NCI-H2196 treated with DMSO at 0.1 percent for 48 hours (cell line): ENCODE results near the gene HMGA1.
"Not testable (repeated sequence)": the region's sequence is repeated elsewhere in the genome, so short reads cannot be mapped to it uniquely, and the experiment has no call there.

Source experiments
- DNase-seq: peaks from one replicate; lab custom pipeline; 2025; ENCODE audit not compliant: unreplicated experiment; lab: John Stamatoyannopoulos, UW

Gene HMGA1

DNA sequence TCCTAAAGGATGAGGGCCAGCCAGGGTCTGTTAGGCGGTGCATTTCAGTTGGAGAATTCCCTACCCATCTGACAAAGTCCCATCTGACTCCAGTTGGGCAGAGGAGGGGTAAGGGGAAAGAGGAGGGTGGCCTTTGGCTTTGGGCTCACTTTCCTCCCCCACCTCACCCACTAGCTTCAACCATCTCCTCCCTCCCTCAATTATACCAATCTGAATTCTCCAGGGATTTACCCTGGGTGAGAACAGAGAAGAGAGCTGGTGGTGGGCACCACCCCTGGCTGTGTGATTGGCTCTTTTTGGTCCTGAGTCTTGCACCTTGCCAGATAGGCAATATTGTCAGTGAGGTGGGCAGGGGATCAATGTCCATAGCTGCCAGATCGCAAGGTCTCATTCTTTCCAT lies 3.2 kb downstream of the HMGA1 start:
- DNase-seq = no peak

DNA sequence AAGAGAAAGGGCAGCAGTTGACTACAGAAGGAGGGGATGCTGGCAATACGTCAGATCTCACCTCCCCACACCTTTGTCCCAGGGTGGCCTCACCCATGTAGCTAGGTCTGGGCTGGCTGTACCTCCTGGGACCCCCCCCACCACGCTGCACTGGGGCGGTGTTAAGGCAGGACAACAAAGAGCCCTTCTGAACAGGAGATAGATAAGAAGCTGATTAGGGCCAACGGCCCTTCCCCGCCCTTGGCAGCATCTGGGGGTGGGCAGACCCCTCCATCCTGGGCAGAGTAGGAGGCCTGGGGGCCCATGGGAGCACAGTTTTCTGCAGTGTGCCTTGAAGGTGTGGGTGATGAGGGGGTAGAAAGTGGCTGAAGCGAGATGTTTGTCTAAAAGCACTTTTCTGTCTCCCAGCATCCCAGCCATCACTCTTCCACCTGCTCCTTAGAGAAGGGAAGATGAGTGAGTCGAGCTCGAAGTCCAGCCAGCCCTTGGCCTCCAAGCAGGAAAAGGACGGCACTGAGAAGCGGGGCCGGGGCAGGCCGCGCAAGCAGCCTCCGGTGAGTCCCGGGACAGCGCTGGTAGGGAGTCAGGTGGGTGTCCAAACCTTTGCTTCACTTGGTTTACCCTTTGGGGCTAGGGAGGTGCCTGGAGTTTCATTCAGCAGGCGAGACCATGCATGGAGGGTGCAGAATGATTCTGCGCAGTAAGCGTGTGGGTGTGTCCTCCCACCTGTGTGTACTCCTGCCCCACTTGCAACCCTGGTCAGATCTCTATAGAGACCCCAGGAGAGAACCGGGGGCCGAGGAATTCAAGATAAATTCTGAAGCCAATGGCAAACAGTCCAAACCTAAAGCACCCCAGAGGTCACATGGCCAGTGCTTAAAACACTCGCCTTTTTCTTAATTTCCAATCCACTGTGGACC lies 3.9 kb downstream of the HMGA1 start:
- no peak for DNase-seq

DNA sequence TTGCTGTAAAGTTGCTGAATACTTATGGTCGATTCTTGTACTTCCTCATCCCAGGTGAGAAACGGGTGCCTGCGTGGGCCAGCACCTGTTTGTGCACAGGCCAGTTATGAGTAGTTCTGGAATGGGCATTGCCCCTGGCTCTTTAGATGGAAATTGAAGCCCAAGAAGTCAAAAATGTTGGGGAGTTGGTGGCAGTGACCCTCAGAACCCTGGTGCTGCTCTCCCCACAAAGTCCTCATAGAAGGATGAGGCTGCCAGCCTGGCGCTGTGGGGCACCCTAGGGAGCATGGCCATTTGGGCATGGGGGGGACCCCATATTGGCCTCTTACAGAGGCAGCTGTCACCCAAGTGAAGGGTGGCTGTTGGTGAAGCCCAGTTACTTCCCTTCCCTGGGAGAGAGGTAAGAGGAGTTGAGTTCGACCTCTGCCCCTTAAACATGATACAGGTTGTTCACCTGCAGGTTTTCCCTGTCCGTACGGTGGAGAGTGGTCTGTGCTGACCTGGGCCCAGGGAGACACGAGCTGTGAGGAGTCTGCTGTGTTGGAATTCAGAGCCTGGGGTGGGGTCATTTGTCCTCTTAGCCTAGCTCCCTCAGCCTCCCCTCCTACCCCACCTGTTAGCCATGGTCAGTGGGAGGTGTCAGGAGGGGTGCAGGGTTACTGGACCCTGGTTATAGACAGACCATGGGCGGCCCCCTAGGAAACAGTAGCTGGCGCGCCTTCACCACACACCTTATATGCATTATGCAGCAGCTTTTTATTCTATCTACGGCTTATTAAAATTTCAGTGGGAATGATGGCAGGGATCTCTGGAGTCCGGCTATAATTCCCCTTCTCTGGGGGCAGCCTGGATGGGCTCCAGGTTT lies 4.9 kb downstream of the HMGA1 start:
- no peak for DNase-seq

DNA sequence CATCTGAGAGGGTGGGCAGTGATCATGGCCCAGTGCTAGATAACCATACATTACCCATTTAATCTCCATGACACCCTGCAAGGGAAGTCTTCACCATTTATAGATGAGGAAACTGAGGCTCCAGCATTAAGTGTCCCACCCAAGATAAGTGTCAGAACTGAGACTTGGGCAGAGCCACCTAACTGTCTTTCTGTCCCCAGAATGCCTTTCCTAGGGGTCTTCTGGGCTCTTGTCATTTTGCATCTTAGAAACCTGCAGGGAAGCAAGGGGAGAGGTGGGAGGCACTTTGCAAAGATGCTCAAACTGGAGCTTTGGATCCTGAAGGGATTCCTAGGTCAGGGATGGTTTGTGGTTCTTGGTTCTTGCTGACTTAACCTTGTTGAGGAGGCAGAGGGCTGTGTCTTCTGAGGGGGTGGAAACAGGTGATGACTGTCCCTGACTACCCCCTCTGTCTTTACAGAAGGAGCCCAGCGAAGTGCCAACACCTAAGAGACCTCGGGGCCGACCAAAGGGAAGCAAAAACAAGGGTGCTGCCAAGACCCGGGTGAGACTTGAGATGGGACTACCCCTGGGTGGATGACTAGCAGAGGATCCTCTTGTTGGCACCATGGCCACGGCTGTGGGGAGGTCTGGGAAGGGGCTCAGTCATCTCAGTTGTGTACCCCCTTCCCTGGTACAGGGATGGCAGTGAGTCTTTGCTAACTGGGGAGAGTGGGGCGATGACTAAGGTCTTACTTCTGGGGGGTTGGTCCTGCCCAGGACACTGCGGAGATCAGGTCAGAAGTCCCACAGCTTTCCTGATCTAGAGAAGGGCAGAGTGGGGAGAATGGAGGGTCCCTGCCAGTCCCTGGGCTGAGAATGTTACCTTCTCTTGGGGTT lies 5.8 kb downstream of the HMGA1 start:
- no peak for DNase-seq

DNA sequence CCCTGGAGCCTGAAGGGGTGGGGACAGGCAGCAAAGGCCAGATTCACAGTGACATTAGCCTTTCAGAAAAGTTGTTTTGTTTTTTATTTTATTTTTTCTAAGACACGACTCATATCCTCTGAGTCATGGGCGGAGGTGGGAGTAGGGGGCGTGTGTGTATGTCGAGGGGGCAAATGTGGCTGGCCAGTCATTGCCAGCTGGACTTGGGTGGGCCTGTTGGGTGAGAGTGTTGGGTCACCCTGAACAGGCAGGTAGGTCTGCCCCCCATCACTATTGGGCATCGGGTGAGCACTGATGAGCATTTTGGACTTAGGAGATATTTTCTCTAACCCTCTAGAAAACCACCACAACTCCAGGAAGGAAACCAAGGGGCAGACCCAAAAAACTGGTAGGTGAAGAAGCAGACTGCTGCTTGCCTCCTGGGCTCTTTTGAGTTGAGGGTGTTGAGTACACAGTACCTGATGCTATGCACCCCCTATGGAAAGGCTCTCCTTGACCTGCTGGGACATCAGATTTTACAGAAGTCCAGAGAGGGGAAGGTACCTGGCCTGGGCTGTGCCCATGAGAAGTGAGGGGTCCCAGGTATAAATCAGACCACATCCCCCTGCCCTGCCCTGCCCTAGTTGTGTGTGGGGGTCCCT lies 6.6 kb downstream of the HMGA1 start:
- no peak for DNase-seq

DNA sequence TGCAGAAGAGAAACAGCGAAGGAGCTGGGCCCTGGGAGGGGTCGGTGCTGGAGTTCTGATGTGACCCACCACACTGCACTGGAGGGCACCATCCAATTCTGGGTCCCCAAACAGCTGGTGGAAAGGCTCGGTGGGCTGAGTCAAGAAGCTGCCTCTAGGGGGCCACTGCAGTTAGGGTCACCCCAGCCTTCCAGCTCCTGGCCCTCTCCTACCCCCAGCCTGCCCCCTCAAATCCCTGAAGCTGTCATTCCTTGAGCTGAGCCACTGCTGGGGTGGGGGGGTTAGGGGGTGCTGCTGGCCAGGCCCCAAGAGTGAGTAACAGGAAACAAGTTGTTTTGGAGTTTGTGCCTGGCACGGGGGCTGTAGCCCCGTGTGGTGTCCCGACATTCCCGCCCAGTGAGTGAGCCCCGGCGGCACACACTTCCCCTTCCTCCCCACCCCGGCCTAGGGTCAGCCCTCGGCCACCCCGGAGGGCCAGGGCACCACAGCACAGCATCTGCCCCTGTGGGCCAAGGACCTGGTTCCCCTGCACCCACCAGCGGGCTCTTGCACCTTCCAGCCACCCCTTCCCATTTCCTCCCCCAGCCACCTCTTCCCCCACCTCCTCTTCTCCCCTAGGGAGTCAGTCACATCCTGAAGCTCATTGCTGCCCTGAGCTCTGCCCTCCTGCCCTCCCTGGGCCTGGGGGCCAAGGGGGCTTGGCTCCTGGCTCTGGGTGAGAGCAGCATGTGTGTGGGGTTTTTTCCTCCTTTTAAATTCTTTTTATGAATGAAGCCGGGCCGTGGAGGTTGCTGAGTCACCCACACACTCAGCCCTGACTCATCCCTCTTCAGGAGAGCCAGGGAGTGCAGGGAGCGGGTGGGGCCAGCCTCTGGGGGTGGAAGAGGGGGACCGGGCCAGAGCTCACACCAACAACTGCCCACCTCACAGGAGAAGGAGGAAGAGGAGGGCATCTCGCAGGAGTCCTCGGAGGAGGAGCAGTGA lies 7.5 kb downstream of the HMGA1 start:
- no peak for DNase-seq

DNA sequence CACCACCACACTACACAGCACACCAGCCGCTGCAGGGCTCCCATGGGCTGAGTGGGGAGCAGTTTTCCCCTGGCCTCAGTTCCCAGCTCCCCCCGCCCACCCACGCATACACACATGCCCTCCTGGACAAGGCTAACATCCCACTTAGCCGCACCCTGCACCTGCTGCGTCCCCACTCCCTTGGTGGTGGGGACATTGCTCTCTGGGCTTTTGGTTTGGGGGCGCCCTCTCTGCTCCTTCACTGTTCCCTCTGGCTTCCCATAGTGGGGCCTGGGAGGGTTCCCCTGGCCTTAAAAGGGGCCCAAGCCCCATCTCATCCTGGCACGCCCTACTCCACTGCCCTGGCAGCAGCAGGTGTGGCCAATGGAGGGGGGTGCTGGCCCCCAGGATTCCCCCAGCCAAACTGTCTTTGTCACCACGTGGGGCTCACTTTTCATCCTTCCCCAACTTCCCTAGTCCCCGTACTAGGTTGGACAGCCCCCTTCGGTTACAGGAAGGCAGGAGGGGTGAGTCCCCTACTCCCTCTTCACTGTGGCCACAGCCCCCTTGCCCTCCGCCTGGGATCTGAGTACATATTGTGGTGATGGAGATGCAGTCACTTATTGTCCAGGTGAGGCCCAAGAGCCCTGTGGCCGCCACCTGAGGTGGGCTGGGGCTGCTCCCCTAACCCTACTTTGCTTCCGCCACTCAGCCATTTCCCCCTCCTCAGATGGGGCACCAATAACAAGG lies 8.5 kb downstream of the HMGA1 start:
- DNase-seq = not testable (repeated sequence)

DNA sequence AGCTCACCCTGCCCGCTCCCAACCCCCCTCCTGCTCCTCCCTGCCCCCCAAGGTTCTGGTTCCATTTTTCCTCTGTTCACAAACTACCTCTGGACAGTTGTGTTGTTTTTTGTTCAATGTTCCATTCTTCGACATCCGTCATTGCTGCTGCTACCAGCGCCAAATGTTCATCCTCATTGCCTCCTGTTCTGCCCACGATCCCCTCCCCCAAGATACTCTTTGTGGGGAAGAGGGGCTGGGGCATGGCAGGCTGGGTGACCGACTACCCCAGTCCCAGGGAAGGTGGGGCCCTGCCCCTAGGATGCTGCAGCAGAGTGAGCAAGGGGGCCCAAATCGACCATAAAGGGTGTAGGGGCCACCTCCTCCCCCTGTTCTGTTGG lies 9.1 kb downstream of the HMGA1 start:
- DNase-seq = not testable (repeated sequence)

DNA sequence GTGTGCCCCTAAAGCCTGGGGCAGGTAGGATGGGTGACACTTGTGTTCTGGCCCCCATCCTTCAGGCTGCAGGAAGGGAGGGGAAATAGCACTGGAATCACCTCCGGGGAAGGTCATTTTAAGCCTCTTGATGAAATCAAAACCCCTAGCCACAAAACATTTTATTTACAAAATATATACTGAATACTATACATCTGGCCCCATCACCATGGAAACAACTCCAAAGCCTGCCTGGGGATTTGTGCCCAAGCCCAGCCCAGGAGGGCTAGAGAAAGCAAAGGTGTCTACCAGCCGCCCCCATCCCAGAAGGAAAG lies 9.5 kb downstream of the HMGA1 start:
- no peak for DNase-seq

DNA sequence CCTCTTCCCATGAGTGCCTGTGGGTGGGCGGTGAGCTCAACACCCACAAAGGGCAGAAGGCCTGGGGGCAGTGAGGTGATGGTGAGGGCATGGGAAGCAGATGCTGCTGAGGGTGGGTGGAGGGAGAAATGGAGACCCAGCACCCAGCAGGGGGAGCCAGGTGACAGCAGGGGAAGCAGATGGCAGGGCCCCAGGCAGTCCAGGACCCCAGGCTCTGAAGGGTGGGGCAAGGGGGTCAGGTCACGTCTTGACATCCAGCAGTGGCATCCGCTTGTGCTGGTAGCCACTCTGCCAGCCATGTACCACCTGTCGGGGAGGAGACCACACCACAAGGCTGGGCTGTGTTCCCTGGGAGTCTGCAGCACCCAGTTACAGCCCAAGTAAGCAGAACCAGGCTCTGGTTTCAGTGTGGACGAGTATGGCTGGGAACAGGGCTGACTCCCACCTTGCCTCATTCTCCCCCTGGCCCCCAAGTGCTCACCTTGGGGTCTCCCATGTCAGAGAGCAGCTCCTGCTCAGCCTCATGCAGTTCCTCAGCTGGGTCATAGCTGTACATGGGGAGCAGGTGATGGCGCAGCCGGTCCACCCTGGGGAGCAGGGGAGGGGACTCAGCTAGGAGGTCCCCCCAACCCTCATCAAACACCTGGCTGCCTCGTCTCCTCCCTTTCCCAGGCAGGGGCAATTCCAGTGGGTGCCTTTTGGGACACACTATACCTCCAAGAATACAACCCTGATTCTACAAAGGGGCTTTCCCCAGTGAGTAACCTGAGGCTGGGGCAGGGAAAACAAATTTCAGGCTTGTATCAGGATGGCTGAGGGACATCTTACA lies 10.1 kb downstream of the HMGA1 start:
- no peak for DNase-seq

DNA sequence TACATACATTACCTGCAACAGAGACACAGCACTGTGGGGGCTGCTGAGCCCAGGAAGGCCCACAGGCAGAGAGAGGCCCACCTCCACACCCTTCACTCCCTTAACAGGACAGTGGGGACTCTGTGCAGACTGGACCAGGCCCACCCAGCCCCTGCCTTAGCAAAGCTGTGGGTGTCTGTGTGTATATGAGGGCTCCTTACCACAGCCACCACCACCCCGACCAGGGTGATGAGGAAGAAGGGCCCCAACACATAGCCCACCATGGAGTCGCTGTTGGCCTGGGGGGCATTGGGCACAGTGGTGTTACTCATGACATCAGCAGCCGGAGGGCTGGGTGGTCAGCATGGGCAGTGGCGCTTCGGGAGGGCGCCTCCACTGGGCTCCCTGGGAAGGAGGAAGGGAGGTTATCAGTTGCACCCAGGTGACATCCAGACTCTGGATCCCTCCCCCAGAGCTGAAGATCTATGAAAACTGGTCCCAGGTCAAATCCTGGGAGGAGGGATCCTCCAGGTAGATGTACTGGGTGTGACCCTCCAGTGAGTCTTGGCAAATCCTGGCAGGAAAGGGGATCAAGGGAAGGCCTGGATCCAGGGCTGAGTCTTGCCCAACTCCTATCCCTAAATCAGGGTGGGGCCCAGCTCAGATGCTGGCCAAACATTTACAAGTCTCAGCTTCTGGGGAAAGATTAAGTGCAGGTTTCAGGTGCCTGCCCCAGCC lies 11.0 kb downstream of the HMGA1 start:
- DNase-seq = no peak

DNA sequence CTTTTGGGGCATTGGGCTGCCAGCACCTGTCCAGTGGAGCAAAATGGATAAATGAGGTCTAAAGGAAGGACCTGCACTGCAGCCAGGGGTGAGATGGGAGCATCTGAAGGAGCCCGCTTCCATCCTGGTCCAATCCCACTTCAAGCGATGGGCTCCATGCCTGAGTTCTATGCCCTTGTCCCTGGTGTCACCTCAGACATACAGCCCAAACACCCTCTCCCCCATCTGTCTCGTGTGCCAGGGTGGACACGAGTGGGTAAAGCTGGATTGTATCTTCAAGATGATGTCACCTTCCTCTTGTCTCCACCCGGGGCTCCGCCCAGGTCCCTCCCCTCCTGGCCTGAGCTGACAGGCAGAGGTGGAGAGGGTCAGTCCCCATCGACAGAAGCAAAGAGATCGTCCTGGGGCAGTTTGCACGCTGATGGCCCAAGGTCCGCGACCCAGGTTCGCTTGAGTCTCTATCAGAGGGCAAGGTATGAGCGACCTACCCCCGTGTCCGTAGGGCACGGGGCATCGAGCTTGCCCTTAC lies 11.6 kb downstream of the HMGA1 start:
- no peak for DNase-seq

DNA sequence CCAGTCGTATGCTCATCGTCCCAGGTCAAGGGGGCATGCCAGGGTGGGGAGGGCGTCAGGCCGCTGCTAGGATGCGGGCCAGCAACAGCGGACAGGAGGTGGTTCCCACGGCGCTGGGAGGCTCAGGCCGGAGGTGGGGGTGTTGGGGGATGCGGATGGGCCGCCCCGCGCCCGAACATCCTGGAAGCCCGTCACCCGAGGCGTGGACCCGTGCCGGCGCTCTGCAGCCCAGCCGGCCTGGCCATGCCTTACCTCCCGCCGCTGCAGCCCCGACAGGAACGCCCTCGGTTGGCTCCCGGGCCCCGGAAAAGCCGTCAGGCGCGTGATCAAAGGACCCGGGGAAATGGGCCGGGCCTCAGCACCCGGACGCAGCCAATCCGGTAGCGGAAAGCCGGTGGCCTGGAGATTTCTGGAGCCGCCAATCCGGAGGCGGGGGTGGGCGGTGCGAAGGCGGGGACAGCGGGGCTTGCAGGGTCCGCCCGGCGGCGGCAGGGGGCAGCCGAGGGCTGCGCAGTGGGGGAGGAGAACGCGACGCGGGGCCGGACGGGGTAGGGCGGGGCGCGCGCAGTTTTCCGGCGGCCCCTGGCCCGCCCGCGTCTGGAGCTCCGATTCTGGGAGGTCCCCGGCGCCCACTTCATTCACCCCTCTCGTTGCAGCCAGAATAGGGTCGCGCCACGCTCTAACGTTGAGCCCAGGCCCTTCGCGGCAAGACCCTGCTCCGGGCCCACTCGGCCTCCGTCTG lies 12.2 kb downstream of the HMGA1 start, which contains the start of gene SMIM29:
TSS of gene SMIM29 (minus strand) at position 280 of the 742 bp plus-strand sequence. CDS start 1,215 bp downstream, outside the sequence.
- DNase-seq = peak; percentile 87

DNA sequence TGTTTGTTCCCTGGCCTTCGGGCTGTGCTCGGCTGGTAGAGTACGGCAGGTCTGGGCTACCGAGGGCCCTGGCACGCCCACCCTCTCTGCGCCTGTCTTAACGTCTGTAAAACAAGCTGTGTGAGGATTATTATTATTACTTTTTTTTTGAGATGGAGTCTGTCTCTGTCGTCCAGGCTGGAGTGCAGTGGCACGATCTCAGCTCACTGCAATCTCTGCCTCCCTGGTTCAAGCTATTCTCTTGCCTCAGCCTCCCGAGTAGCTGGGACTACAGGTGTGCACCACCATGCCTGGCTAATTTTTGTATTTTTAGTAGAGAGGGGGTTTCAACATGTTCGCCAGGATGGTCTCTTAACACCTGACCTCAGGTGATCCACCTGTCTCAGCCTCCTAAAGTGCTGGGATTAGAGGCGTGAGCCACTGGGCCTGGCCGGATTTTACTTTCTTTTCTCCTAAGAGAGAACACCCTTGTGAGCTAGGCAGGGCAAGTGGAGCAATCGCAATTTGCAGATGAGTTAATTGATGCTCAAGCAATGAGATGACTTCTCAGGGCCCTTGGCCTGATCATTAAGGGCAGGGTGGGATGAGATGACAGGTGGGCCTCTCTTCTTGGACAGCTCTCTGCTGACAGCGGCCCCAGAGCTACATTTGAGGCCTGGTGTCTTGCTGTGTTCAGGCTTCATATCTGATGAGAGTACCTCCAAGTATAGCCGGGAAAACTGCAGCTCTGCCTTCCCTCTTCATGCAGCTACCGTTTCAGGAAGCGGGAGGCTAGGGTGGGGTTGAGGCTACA lies 13.0 kb downstream of the HMGA1 start:
- DNase-seq = no peak

DNA sequence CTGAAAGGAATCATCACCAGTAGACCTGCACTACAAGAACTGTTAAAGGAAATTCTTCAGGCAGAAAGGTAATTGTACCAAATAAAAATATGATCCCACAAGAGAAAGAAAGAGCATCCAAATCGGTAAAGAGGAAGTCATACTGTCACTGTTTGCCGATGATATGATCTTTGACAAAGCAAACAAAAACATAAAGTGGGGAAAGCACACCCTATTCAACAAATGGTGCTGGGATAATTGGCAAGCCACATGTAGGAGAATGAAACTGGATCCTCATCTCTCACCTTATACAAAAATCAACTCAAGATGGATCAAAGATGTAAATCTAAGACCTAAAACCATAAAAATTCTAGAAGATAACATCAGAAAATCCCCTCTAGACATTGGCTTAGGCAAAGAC lies 15.7 kb downstream of the HMGA1 start:
- not testable (repeated sequence) for DNase-seq
